HG02642 (cell line): ENCODE results near the gene CDC45.

ENCODE experiments used
- ATAC-seq: cut with Tn5 transposase; IDR thresholded peaks from one replicate; pipeline ENCODE4 v1.9.1; 2021; ENCODE audit warnings: mild to moderate bottlenecking; ENCODE audit not compliant: unreplicated experiment, poor library complexity

Gene CDC45

DNA sequence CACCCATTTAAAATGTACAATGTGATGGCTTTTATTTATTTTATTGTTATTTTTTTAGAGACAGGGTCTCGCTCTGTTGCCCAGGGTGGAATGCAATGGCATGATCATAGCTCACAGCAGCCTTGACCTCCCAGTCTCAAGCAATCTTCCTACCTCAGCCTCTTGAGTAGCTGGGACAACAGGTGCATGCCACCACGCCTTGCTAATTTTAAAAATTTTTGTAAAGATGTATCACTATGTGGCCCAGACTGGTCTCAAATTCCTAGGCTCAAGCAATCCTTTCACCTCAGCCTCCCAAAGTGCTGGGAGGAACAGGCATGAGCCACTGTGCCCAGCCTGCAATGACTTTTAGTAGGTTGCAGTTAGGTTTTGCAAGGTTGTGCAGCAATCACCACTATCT lies 30.2 kb downstream of the CDC45 start:
- no peak for ATAC-seq

DNA sequence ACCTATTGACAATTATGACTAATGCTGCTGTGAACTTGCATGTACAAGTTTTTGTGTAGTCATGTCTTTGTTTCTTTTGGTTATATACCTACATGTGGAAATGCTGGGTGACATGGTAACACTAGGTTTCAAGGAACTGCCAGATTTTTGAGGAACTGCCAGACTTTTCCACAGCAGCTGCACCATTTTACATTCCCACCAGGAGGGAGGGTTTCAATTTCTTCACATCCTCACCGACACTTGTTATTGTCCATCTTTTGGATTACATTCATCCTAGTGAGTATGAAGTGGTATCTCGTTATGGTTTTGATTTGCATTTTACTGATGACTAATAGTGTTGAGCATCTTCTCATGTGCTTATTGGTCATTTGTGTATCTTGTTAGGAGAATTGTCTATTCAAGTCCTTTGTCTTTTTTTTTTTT lies 31.2 kb downstream of the CDC45 start:
- ATAC-seq: no peak

GRCh38 chr22:19513823-19514222 lies 34.1 kb downstream of the CDC45 start:
- no peak for ATAC-seq

DNA sequence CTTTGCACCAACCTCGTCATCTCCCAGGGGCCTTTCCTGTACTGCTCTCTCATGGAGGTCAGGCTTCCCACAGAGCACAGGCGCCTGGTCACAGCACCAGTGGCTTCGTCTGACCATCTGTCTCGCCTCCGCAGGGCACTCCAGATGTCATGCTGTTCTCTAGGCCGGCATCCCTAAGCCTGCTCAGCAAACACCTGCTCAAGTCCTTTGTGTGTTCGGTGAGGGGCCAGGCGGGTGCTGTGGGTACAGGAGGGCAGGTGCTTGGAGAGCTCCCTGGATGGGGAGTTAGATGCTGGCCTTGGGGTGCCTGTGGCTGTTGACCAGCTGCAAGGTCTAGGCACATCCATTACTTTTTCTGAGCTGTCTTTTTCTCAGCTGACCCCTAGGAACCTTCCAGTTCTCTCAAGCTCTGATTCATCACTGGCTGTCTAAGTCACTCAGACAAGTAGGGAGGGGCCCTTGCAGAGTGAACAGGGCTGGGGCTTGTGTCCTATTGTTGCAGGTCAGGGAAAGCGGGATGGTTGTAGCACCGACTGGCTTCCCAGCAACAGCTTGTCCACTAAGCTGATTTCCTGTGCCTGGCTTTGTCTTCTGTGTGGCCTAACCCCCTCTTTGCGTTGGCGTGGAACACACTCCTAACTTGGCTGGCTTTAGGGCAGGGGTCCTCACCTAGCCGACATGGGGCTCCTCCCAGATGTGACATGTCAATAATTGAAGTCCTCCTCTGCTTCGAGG lies 35.3 kb downstream of the CDC45 start:
- no peak for ATAC-seq

GRCh38 chr22:19515654-19516377 lies 36.1 kb downstream of the CDC45 start:
- ATAC-seq: no peak

- no peak for ATAC-seq
These were observed 36.9 kb downstream of the CDC45 start for GRCh38 chr22:19516378-19517170.

DNA sequence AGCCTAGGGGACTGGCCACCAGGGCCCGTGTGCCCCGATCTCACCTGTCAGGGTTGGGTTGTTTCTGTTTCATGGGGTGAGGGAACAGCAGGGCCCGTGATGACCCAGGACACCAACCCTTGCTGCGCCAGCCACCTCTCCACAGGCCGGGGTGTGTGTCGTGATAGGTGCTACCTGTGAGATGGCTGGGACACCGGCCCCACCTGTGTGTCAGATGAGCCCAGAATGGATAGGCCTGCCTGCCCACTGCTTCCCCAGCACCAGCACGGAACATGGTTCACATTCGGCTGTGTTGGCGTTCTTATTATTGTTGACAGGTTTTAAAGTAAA lies 37.4 kb downstream of the CDC45 start:
- ATAC-seq: no peak

- no peak for ATAC-seq
These were observed 38.3 kb downstream of the CDC45 start for GRCh38 chr22:19517919-19518611.

DNA sequence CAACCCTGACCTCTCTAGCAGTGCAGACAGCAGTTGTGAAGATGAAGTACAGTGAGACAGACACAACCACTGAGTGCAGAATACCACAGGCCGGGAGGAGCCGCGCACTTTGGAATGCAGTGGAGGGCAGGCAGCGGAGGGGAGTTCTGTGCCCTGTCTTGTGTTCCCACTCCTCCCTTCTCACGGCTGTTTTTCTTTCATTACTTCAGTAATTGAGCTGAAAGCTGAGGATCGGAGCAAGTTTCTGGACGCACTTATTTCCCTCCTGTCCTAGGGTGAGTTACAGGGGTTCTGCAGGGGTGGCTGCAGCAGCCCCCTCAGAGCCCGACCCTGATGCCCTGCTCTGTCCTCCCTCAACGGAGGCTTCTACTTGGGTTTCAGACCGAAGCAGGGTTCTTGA lies 38.9 kb downstream of the CDC45 start:
- ATAC-seq: no peak

GRCh38 chr22:19519041-19519926 lies 39.6 kb downstream of the CDC45 start:
- no peak for ATAC-seq

DNA sequence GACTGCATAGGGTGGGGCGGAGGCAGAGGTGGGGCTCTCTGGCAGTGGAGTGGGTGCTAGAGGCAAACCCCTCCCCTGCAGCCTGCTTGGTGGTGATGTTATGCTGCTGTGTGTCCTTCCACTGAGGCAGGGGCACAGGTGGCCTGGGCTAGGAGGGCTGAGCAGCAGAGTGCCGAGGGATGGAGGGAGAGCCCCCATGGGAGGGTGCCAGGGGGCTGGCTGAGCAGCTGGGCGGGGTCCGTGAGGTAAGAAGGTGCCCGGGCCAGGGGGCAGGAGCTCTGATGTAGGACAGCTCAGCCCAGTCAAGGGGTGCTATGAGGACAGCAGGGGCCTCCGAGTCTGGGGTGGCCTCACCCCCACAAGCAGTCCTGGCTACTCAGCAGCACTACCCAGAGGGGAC lies 40.3 kb downstream of the CDC45 start:
- no peak for ATAC-seq

GRCh38 chr22:19520566-19521305 lies 41.0 kb downstream of the CDC45 start:
- no peak for ATAC-seq

- no peak for ATAC-seq
These were observed 42.6 kb downstream of the CDC45 start for GRCh38 chr22:19522190-19522880.

DNA sequence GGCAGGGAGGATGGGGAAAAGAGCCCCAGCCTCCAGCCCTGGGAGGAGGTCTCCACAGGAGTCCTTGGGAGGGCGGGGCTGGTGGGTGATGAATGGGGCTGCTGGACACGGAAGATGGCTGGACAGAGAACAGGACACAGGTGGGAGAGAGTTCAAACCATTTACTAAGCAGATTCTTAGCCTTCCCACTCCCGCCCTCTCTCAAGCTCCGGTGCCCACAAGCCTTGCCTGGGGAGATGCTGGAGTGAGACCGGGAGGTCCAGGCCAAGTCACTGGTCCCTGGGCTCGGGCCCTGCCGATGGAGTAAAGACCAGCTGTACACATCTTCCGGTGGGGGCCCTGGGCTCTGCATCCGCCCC lies 43.1 kb downstream of the CDC45 start:
- ATAC-seq: no peak

DNA sequence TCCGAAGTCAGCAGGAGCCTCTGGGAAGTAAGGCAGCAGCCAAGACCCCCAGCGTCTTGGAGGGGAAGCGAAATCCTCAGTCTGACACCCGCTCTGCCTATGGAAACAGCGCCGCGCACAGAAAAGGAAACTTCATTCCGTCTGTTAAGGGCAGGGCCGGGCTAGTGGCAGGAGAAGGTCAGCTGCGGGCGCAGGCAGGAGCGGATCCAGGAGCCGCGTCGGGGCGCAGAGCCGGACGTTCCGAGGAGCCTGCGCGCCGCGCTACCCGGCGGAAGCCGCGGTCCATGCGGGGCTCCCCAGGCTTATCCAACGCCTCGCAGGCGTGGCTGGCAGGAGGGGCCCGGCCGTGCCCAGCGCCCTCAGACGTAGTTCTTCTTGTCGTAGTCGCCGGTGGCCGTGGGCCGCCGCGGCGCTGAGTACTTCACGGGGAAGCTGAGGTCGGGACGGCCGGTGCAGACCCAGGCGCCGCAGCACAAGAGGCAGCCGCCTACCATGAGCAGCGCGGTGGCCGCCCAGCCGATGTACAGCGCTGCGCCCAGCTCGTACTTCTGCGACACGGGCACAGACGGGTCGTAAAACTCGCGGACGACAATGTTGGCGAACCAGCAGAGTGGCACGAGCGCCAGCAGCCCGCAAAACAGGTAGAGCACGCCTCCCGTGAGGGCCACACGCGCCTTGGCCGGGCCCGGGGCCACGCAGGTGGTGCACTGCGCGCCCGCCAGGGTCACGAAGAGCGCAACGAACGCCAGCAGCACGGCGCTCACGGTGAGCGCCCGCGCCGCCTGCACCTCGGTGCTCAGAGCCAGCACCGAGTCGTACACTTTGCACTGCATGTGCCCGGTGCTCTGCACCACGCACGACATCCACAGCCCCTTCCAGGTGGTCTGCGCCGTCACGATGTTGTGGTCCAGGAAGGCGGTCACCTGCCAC lies 43.8 kb downstream of the CDC45 start:
- no peak for ATAC-seq

GRCh38 chr22:19524170-19525115 lies 44.7 kb downstream of the CDC45 start, which contains the start of gene CLDN5:
Gene CLDN5 (minus strand): TSS chr22:19524410. CDS start chr22:19524255, 155 bp downstream.
- ATAC-seq: no peak
